ENCODE results near the gene ZCCHC14.

GRCh38 chr16:87466975-87467501 is 25.8 kb downstream of the ZCCHC14 start:
- no peak for TF ChIP-seq CTCF (IDR thresholded peaks at IDR 0.05)
- no peak for TF ChIP-seq POLR2A (IDR thresholded peaks at IDR 0.05)
